GM12892 (cell line): ENCODE measurements around the gene C20orf144.
A peak's percentile ranks its signal among the peaks of the same experiment; 100 is the strongest.

Source experiments
- DNase-seq: peaks from one replicate; pipeline ENCODE4 v3.0.0; 2011; ENCODE audit not compliant: insufficient read length
- FAIRE-seq: peaks from 2 replicates; lab custom pipeline; 2011; peaks lifted over from hg19 to GRCh38; lab: Jason Lieb, UNC
- POLR2A ChIP-seq: IDR thresholded peaks from 2 replicates; pipeline ENCODE4 v1.6.1; 2011; ENCODE audit warnings: low read depth, low read length, control low read depth
- POLR2AphosphoS5 ChIP-seq: IDR thresholded peaks from 2 replicates; pipeline ENCODE4 v1.6.1; 2011; ENCODE audit warnings: low read depth, low read length, control low read depth
- TAF1 ChIP-seq: IDR thresholded peaks from 2 replicates; pipeline ENCODE4 v1.6.1; 2011; ENCODE audit warnings: low read depth, mild to moderate bottlenecking, control low read depth, low read length, borderline replicate concordance

The C20orf144 gene

DNA sequence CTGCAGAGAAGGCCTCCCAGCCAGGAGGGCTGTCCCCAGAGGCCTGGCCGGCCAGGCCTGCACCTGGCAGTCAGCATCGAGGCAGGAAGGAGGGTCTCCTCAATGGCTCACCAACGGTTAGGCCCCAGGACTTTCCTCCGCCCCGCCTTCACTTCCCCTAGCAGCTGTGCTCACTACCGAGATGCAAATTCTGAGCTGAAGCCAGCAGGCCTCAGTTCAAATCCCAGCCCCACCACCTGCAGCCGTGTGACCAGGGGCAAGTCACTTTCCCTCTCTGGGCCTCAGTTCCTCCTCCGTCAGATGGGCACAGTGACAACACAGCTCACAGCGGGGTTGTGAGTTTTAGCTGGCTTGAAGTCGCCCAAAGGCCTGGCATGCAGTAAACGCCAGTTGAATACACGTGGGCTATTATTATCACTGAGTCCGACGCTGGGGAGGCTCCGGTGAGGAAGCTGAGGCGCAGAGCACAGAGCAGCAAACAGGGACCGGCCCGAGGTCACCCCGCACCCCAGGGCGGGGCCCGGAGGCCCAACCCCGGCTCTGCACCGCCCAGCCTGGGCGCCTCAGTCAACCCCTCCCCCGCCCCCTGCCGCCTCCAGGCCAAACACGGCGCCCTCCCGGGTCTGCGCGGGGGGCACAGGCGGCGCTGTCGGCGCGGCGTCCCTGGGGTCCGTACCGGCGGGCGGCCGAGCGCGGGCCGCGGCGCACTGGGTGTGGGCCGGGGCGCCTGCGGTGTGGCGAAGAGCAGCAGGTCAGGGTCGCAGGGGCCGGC lies 23.4 kb downstream of the C20orf144 start:
- peak; percentile 54; the same call in 1 of the 2 replicates for TF ChIP-seq POLR2A
- no peak; the same call in 1 of the 2 replicates for TF ChIP-seq POLR2AphosphoS5
- no peak for TF ChIP-seq TAF1
- peak; percentile 86 for FAIRE-seq
- peak; percentile 79 for DNase-seq

DNA sequence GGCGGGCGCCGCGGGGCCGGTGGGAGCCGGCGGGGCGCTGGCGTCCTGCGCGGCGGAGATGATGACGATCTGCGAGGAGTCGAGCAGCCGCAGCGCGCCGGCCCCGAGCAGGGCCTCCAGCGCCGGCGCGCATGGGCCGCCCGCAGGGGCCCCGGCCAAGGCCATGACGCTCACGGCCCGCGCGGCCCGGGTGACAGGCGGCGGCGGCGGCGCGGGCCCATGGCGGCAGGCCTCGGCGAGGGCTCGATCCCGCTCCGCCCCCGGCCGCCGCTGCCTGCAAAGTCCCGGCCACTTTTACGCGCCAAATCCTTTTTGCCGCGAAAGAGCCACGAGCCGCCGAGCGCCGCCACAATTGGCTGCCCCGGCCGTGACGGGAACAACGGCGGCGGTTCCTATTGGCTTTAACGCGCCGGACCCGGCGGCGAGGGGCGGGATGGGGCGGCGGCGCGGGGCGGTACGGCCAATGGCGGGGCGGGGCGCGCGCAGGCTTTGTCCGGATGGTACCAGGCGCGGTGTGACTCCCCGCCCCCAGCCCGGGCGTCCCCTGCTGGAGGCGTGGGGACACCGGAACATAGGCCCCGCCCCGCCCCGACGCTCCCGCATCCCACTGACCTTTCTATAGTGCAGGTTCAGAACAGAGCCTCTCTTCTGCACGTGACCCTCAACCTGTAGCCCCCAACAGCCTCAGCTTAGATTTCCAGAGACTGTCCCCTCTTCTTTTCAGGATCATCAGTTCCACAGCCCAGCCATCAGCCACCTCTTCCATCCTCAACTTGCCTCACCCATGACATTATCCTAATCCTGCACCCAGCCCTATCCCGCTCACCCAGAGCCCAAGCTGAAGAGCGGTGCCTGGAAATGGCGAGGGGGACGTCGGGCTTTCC lies 24.2 kb downstream of the C20orf144 start, which contains the start of gene E2F1:
E2F1 (minus strand) TSS at position 286 of the 884 bp plus-strand sequence; CDS start at position 165, 121 bp downstream.
- DNase-seq, result peak; percentile 98
- TF ChIP-seq TAF1 (no peak), POLR2AphosphoS5 (no peak), POLR2A (no peak; the same call in 1 of the 2 replicates)
- FAIRE-seq, result peak; percentile 85

- FAIRE-seq, result no peak
- no peak for DNase-seq
- TF ChIP-seq POLR2A, result no peak
- no peak for TF ChIP-seq POLR2AphosphoS5
- TF ChIP-seq TAF1, result no peak
Observed at GRCh38 chr20:33686984-33687366, 24.8 kb downstream of the C20orf144 start.

DNA sequence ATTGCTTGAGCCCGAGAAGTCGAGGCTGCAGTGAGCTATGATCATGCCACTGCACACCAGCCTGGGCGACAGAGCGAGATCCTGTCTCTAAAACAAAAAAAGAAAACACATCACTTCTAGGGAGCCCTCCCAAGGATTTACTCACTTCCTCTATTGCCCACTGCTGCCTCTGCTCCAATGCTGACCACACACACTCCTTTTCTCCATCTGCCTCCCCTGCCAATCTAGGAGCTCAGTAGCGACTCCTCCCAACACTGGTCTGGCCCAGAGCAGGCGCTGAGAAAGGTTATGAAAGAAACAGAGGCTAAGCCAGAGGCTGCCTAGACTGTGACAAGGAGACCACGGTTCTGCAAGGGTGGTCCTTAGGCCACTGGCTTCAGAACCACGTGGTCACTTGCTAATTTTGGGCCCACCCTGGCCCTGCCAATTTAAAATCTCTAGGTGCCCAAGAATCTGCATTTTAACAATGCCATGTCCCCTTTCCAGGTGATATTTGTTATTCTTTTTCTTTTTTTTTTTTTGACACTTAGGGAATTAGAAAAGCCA lies 25.3 kb downstream of the C20orf144 start:
- no peak for DNase-seq
- FAIRE-seq, result no peak
- TF ChIP-seq POLR2AphosphoS5 (no peak), POLR2A (no peak), TAF1 (no peak)

DNA sequence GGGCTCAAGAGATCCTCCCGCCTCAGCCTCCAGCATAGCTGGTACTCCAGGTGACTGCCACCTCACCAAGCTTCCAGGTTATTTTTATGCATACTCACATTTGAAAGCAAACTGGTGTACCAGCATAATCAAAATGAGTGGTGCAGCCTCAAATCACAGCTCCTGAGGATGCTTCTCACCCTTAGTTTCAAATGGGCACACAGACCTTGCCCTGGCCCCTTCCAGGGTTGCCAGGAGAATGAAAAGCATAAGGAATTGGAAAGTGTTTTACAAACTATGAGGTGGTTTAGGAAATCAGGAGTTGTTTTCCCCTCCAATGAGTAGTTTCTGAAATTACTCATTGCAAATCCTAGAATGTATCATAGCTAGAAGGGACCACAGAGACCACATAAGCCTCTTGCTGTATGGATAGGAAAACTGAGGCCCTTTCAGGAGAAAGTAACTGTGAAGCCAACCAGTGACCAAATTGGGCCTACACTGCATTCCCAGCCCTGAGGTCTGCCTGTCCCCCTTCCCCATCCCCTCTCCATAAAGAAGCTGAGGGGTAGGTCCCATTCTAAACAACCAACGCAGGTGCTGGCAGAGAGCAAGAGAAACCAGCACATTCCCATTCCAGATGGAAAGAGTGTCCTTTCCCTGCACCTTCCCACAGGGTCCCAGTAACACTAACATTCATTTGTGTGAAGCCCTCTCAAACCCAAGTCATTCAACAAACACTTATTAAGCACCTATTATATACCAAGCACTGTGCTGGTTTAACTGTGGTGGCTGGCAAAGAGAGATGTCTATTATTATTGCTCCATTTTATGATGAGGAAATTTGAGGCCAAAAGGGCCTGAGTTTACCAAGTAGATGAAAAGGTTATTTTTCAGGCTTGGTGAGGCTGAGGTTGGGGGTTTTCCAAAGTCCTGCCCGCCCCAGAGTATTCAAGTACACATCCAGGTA lies 26.1 kb downstream of the C20orf144 start:
- no peak for FAIRE-seq
- no peak for TF ChIP-seq POLR2AphosphoS5
- no peak for TF ChIP-seq TAF1
- TF ChIP-seq POLR2A, result no peak
- DNase-seq, result no peak

GRCh38 chr20:33688938-33689424 lies 26.9 kb downstream of the C20orf144 start:
- no peak for FAIRE-seq
- DNase-seq, result no peak
- no peak for TF ChIP-seq POLR2A

DNA sequence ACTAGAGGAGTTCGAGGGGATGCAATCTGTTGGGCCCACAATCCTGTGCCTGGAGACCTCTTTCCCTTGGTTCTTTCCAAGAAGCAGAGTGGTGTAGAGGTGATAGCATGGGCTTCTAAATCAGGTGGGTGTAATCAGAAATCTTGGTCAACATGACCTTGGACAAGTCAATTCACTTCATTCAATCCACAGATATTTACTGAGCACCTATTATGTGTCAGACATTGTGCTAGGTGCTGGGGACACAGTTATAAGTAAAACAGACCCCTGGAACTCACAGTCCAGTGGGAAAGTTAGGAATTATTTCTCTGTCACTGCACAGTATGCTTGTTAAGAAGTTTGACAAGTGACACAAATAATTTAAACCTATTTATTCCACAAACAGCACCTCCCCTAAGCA lies 27.4 kb downstream of the C20orf144 start:
- DNase-seq (no peak), FAIRE-seq (no peak)
- TF ChIP-seq TAF1 (no peak), POLR2A (no peak), POLR2AphosphoS5 (no peak)

- FAIRE-seq (no peak), DNase-seq (no peak)
- TF ChIP-seq POLR2A (no peak), POLR2AphosphoS5 (no peak), TAF1 (no peak)
Observed at GRCh38 chr20:33689973-33690372, 27.8 kb downstream of the C20orf144 start.

DNA sequence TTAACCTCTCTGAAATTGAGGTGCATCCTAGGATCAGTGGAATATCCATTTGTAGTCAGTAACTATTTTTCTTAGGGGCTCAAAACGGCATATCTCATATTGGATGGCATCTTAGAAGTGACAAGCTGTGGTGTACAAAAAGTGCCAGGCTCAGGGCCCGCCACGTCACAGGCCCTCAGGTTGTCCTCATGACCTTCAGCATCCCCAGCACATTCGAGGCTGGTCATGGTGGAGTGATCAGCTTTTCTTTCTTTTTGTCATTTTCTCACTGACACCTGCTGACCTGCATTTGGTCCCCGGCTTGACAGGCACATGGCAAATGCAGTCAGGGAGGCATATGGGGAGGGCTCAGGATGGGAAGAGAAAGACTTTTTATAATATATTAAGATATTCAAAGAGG lies 31.2 kb downstream of the C20orf144 start:
- TF ChIP-seq POLR2A (no peak), TAF1 (no peak), POLR2AphosphoS5 (no peak)
- FAIRE-seq, result no peak
- no peak for DNase-seq
